Erythroblast (primary cell): ENCODE data around the gene TAGLN2.

Experiments used
- GATA1 ChIP-seq: IDR thresholded peaks from 2 replicates; pipeline ENCODE4 v1.6.1; 2011; ENCODE audit warnings: low read depth, mild to moderate bottlenecking, control low read depth, low read length, moderate library complexity
- POLR2A ChIP-seq: IDR thresholded peaks from 2 replicates; pipeline ENCODE4 v1.6.1; 2011; ENCODE audit warnings: mild to moderate bottlenecking, low read length

DNA sequence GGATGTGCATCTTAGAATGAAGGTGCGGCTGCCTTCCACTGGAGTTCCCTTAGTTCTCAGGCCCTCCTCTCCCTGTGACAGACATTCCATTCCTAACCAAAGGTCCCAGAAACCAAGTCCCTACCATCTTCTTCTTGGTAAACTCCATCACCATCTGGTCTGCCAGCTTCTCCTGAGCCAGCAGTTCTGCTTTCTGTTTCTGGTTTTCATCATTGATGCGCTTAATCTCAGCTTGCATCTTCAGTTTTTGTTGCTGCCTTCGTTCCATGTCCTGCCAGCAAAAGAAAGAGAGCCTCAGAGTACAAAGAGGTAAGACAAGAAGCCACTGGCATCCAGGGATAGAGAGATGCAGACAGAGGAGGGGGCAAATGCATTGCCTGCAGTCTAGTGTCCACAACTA, 44.9 kb downstream of the TAGLN2 start:
- TF ChIP-seq POLR2A = no peak
- TF ChIP-seq GATA1 = no peak
